GM12873 (cell line): ENCODE results near the gene FEZF1.

ENCODE experiments used
- CTCF ChIP-seq: IDR thresholded peaks from 2 replicates; pipeline ENCODE4 v1.5.1; 2012; ENCODE audit warnings: low read depth, mild to moderate bottlenecking, moderate library complexity, low read length, control low read depth; ENCODE audit not compliant: insufficient read depth; ENCODE audit errors: missing control alignments

The FEZF1 gene

GRCh38 chr7:122337011-122337410 lies 32.5 kb upstream of the FEZF1 start:
- TF ChIP-seq CTCF: no peak

- TF ChIP-seq CTCF: no peak
These were observed 24.7 kb upstream of the FEZF1 start for GRCh38 chr7:122329145-122329802.

GRCh38 chr7:122327969-122328368 lies 23.4 kb upstream of the FEZF1 start:
- TF ChIP-seq CTCF: no peak

- TF ChIP-seq CTCF: no peak
These were observed 12.2 kb upstream of the FEZF1 start for GRCh38 chr7:122316467-122317388.

GRCh38 chr7:122315507-122316466 lies 11.2 kb upstream of the FEZF1 start:
- no peak for TF ChIP-seq CTCF

- no peak for TF ChIP-seq CTCF
These were observed 9.7 kb upstream of the FEZF1 start for GRCh38 chr7:122314284-122314683.
